ENCODE measurements around the gene TEX48. TPM values are rescaled to one million over a fixed set of nuclear protein-coding genes. Genes with fewer than 3 reads are reported as not detected.

The TEX48 gene
- total RNA-seq, 3 donors from 2014 or later, result not detected

DNA sequence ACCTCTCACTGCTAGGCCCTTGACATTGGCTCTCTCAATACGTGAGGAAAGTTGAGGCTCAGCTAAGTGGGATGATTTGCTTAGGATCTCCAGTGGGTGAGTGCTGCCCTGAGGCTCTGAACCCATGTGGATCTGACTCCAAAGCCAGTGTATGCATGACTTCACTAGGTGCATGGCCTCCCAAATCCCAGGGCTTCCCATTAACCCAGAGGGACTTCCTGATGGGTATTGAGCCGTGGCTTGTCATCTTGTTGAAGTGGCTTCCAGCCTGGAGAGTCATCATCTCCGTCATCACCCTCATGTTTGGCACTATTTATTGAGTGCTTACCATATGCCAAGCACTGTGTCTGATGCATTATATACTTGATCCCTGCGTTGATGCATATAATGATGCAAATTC, 37.3 kb upstream of the TEX48 start:
- Histone ChIP-seq H3K27me3 (no peaks in the 10 kb centered on the region), H3K36me3 (no peaks in the 10 kb centered on the region), H3K4me3 (no peak overlapping the region), H3K9me3 (peaks cover 0 to 6% of the 10 kb centered on the region in 2 donors), H3K27ac (no peak overlapping the region), H3K4me1 (no peaks in the 10 kb centered on the region)
- intact Hi-C loops (cut with DNase I; ENCODE audit: low total_unique reads), result no loop called here
- TF ChIP-seq, protein P1, sequence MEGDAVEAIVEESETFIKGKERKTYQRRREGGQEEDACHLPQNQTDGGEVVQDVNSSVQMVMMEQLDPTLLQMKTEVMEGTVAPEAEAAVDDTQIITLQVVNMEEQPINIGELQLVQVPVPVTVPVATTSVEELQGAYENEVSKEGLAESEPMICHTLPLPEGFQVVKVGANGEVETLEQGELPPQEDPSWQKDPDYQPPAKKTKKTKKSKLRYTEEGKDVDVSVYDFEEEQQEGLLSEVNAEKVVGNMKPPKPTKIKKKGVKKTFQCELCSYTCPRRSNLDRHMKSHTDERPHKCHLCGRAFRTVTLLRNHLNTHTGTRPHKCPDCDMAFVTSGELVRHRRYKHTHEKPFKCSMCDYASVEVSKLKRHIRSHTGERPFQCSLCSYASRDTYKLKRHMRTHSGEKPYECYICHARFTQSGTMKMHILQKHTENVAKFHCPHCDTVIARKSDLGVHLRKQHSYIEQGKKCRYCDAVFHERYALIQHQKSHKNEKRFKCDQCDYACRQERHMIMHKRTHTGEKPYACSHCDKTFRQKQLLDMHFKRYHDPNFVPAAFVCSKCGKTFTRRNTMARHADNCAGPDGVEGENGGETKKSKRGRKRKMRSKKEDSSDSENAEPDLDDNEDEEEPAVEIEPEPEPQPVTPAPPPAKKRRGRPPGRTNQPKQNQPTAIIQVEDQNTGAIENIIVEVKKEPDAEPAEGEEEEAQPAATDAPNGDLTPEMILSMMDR (IDR thresholded peaks at IDR 0.05), result no peak
- TF ChIP-seq POLR2A (IDR thresholded peaks at IDR 0.05) (no peak), POLR2AphosphoS5 (IDR thresholded peaks at IDR 0.05) (no peak)
- DNase-seq (ENCODE audit: low spot score in 2 of 2), result no peak

- Histone ChIP-seq H3K9me3 (peaks cover 0 to 6% of the 10 kb centered on the region in 2 donors), H3K27ac (no peak overlapping the region), H3K4me3 (no peak overlapping the region), H3K4me1 (no peaks in the 10 kb centered on the region), H3K36me3 (no peaks in the 10 kb centered on the region), H3K27me3 (no peaks in the 10 kb centered on the region)
- intact Hi-C loops (cut with DNase I; ENCODE audit: low total_unique reads), result no loop called here
- TF ChIP-seq POLR2AphosphoS5 (IDR thresholded peaks at IDR 0.05) (no peak), POLR2A (IDR thresholded peaks at IDR 0.05) (no peak)
- TF ChIP-seq, protein P1 (IDR thresholded peaks at IDR 0.05), result no peak
- DNase-seq (ENCODE audit: low spot score in 2 of 2), result no peak
Observed at GRCh38 chr9:114718801-114719221, 36.8 kb upstream of the TEX48 start.

- no peak for DNase-seq (ENCODE audit: low spot score in 2 of 2)
- Histone ChIP-seq H3K4me1 (no peaks in the 10 kb centered on the region), H3K27me3 (no peaks in the 10 kb centered on the region), H3K36me3 (no peaks in the 10 kb centered on the region), H3K9me3 (peaks cover 0 to 6% of the 10 kb centered on the region in 2 donors), H3K27ac (no peak overlapping the region), H3K4me3 (no peak overlapping the region)
- no peak for TF ChIP-seq POLR2AphosphoS5 (IDR thresholded peaks at IDR 0.05)
- no peak for TF ChIP-seq POLR2A (IDR thresholded peaks at IDR 0.05)
- TF ChIP-seq, protein P1 (IDR thresholded peaks at IDR 0.05), result no peak
- intact Hi-C loops (cut with DNase I; ENCODE audit: low total_unique reads), result loop anchor here (1.0 kb wide), 1 partner anchor 26 kb away; no protein-coding TSS in a partner anchor
Observed at GRCh38 chr9:114717908-114718486, 36.0 kb upstream of the TEX48 start.

- Histone ChIP-seq H3K9me3 (no peaks in the 10 kb centered on the region), H3K27ac (no peak overlapping the region), H3K27me3 (no peaks in the 10 kb centered on the region), H3K4me1 (no peaks in the 10 kb centered on the region), H3K4me3 (no peak overlapping the region), H3K36me3 (no peaks in the 10 kb centered on the region)
- DNase-seq (ENCODE audit: low spot score in 2 of 2), result no peak
- intact Hi-C loops (cut with DNase I; ENCODE audit: low total_unique reads), result no loop called here
- TF ChIP-seq POLR2A (IDR thresholded peaks at IDR 0.05) (no peak), POLR2AphosphoS5 (IDR thresholded peaks at IDR 0.05) (no peak)
- TF ChIP-seq, protein P1 (IDR thresholded peaks at IDR 0.05), result no peak
Observed at GRCh38 chr9:114709636-114710035, 27.6 kb upstream of the TEX48 start.

GRCh38 chr9:114706711-114707110, 24.7 kb upstream of the TEX48 start:
- no peak overlapping the region for H3K4me3 ChIP-seq
- no peaks in the 10 kb centered on the region for H3K36me3 ChIP-seq
- H3K9me3 ChIP-seq, result no peaks in the 10 kb centered on the region
- DNase-seq (ENCODE audit: low spot score in 2 of 2), result no peak
- TF ChIP-seq POLR2A (IDR thresholded peaks at IDR 0.05), result no peak
- TF ChIP-seq, protein P1 (IDR thresholded peaks at IDR 0.05), result no peak
- TF ChIP-seq POLR2AphosphoS5 (IDR thresholded peaks at IDR 0.05), result no peak
- H3K27me3 ChIP-seq, result no peaks in the 10 kb centered on the region
- no peaks in the 10 kb centered on the region for H3K4me1 ChIP-seq
- intact Hi-C loops (cut with DNase I; ENCODE audit: low total_unique reads), result no loop called here
- no peak overlapping the region for H3K27ac ChIP-seq
